ENCODE data around the gene TBL1X. TPM values are rescaled to one million over a fixed set of nuclear protein-coding genes. Genes with fewer than 3 reads are reported as not detected.

TBL1X gene
- total and polyA plus RNA-seq, 8 donors: 4.7 to 53.1 (median 9.5) TPM

DNA sequence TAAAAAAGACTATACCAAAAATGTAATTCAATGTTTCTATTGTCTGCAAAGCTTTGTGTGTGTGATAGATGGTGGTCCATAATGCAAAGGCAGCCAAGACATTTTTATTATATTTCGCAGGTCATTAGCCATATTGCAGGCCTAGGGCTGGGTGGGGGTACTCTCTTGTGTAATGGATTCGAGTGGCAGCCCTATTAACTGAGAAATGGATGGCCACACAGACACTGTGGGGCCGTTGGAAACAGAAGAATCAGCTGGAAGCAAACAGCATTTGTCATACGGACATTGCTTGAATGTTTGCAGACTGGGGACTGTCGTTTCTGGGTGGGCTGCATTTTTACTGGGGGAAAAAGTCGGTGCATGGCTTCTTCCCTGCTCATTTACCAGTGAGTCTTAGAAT lies 199.4 kb downstream of the TBL1X start:
- no peaks in the 10 kb centered on the region for H3K27me3 ChIP-seq
- 64 to 84% (median 75%) methylated on average over 6 of the region's 6 CpGs for WGBS, 5 donors
- peaks cover 0 to 6% (median 0%) of the 10 kb centered on the region in 4 donors for H3K4me1 ChIP-seq
- no peak for DNase-seq
- no peak overlapping the region for H3K27ac ChIP-seq
- no peaks in the 10 kb centered on the region for H3K36me3 ChIP-seq
- intact Hi-C loops (cut with DNase I; ENCODE audit: low total_unique reads): no loop called here
- H3K4me3 ChIP-seq: no peak overlapping the region
- no peak for TF ChIP-seq POLR2AphosphoS5 (IDR thresholded peaks at IDR 0.05)
- no peak for TF ChIP-seq POLR2A (IDR thresholded peaks at IDR 0.05)
- no peak for TF ChIP-seq EP300 (IDR thresholded peaks at IDR 0.05)
- TF ChIP-seq, protein P1, sequence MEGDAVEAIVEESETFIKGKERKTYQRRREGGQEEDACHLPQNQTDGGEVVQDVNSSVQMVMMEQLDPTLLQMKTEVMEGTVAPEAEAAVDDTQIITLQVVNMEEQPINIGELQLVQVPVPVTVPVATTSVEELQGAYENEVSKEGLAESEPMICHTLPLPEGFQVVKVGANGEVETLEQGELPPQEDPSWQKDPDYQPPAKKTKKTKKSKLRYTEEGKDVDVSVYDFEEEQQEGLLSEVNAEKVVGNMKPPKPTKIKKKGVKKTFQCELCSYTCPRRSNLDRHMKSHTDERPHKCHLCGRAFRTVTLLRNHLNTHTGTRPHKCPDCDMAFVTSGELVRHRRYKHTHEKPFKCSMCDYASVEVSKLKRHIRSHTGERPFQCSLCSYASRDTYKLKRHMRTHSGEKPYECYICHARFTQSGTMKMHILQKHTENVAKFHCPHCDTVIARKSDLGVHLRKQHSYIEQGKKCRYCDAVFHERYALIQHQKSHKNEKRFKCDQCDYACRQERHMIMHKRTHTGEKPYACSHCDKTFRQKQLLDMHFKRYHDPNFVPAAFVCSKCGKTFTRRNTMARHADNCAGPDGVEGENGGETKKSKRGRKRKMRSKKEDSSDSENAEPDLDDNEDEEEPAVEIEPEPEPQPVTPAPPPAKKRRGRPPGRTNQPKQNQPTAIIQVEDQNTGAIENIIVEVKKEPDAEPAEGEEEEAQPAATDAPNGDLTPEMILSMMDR (IDR thresholded peaks at IDR 0.05): no peak
- no peaks in the 10 kb centered on the region for H3K9me3 ChIP-seq

DNA sequence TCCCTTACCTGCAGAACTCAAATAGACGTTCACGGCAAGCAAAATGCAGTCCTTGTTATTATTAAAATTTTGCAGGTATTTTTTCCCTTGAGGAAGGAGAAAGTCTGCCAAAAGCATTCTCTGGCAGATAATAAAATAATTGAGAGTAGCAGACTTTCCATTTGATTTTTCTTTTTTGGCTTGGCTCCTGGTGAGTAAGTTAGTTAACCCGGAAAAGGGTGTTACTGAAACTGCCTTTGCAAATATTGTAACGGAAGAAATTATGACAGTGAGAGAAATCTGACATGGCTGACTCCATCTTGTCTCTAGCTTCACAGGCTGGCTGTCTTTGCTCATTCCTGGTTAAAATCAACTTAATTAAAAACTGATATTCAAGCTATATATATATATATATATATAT lies 200.3 kb downstream of the TBL1X start:
- intact Hi-C loops (cut with DNase I; ENCODE audit: low total_unique reads): no loop called here
- no peak for DNase-seq
- Histone ChIP-seq H3K27me3 (no peaks in the 10 kb centered on the region), H3K4me1 (peaks cover 0 to 6% (median 0%) of the 10 kb centered on the region in 4 donors), H3K9me3 (no peaks in the 10 kb centered on the region), H3K36me3 (no peaks in the 10 kb centered on the region), H3K27ac (no peak overlapping the region), H3K4me3 (no peak overlapping the region)
- TF ChIP-seq EP300 (IDR thresholded peaks at IDR 0.05) (no peak), POLR2AphosphoS5 (IDR thresholded peaks at IDR 0.05) (no peak)
- TF ChIP-seq, protein P1 (IDR thresholded peaks at IDR 0.05): no peak
- WGBS, 5 donors: 52 to 70% (median 66%) methylated on average over 4 of the region's 4 CpGs

- Histone ChIP-seq H3K4me1 (peaks cover 0 to 6% (median 0%) of the 10 kb centered on the region in 4 donors), H3K36me3 (no peaks in the 10 kb centered on the region), H3K27ac (no peak overlapping the region), H3K9me3 (no peaks in the 10 kb centered on the region), H3K27me3 (no peaks in the 10 kb centered on the region), H3K4me3 (no peak overlapping the region)
- intact Hi-C loops (cut with DNase I; ENCODE audit: low total_unique reads): no loop called here
- TF ChIP-seq POLR2AphosphoS5 (IDR thresholded peaks at IDR 0.05) (no peak), POLR2A (IDR thresholded peaks at IDR 0.05) (no peak), EP300 (IDR thresholded peaks at IDR 0.05) (no peak)
- TF ChIP-seq, protein P1 (IDR thresholded peaks at IDR 0.05): no peak
- WGBS, 5 donors: 19 to 36% (median 24%) methylated on average over 3 of the region's 3 CpGs
- DNase-seq: no peak
These were observed 203.7 kb downstream of the TBL1X start for GRCh38 chrX:9668537-9668936.

DNA sequence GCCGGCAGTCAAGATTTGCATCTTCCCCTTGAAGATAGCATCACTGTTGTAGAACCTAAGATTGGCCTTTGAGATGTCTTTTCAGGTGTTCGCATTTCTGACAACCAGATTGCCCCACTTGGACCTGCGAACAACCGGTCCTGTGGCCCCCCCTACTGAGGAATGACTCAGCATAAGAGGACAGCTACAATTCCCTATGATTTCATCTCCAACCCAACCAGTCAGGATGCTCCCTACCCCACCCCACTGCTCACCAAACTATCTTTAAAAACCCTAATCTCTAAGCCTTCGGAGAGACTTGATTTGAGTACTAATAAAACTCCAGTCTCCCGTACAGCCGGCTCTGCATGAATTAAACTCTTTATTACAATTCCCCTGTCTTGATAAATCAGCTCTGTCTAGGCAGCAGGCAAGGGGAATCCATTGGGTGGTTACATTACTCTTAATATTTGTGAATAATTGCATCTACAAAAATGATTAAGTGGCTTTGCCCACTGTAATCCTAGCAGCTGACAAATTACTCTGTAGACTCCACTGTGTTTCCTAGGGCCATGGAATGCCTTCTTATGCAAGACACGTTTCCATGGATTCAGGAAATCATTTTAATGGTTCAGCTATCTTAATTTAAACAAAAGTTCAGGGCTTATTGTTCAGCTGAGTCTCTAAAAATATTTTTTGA lies 205.4 kb downstream of the TBL1X start:
- Histone ChIP-seq H3K4me3 (no peak overlapping the region), H3K27me3 (no peaks in the 10 kb centered on the region), H3K9me3 (no peaks in the 10 kb centered on the region), H3K4me1 (peaks cover 0 to 6% (median 0%) of the 10 kb centered on the region in 4 donors), H3K36me3 (no peaks in the 10 kb centered on the region), H3K27ac (no peak overlapping the region)
- WGBS, 5 donors: 73 to 84% (median 77%) methylated on average over 8 of the region's 8 CpGs
- intact Hi-C loops (cut with DNase I; ENCODE audit: low total_unique reads): no loop called here
- no peak for DNase-seq
- TF ChIP-seq POLR2A (IDR thresholded peaks at IDR 0.05) (no peak), EP300 (IDR thresholded peaks at IDR 0.05) (no peak), POLR2AphosphoS5 (IDR thresholded peaks at IDR 0.05) (no peak)
- TF ChIP-seq, protein P1 (IDR thresholded peaks at IDR 0.05): no peak

All from stomach (tissue), 9 donors.